Thyroid gland (tissue), 4 donors: ENCODE data around the gene DHX58.

Source experiments
- POLR2A ChIP-seq, 2 donors: fragments of 450-650 bp; IDR thresholded peaks; one replicate each; pipeline ENCODE4 v1.6.1; 2017; ENCODE audit warnings: antibody characterized with exemption in 2 of 2, mild to moderate bottlenecking in 2 of 2, moderate library complexity in 1 of 2
- TF ChIP-seq, protein P1 (sequence below), 6 experiments: fragments of 200-600 bp in 3 of 6; fragments of 450-650 bp in 3 of 6; sonication (generic) in 3 of 6; IDR thresholded peaks; one replicate each; pipeline ENCODE4 v1.5.1; 2016 to 2019; ENCODE audit warnings: antibody characterized with exemption in 6 of 6, mild to moderate bottlenecking in 2 of 6, inconsistent platforms in 1 of 6, moderate library complexity in 1 of 6

GRCh38 chr17:42088736-42089135, 23.8 kb downstream of the DHX58 start:
- TF ChIP-seq POLR2A (IDR thresholded peaks at IDR 0.05): no peak
- TF ChIP-seq, protein P1, sequence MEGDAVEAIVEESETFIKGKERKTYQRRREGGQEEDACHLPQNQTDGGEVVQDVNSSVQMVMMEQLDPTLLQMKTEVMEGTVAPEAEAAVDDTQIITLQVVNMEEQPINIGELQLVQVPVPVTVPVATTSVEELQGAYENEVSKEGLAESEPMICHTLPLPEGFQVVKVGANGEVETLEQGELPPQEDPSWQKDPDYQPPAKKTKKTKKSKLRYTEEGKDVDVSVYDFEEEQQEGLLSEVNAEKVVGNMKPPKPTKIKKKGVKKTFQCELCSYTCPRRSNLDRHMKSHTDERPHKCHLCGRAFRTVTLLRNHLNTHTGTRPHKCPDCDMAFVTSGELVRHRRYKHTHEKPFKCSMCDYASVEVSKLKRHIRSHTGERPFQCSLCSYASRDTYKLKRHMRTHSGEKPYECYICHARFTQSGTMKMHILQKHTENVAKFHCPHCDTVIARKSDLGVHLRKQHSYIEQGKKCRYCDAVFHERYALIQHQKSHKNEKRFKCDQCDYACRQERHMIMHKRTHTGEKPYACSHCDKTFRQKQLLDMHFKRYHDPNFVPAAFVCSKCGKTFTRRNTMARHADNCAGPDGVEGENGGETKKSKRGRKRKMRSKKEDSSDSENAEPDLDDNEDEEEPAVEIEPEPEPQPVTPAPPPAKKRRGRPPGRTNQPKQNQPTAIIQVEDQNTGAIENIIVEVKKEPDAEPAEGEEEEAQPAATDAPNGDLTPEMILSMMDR (IDR thresholded peaks at IDR 0.05): no peak
